Skeletal muscle tissue (tissue), 4 donors: Measurements from ENCODE around the gene OR52K2. TPM values are rescaled to one million over a fixed set of nuclear protein-coding genes. Genes with fewer than 3 reads are reported as not detected.
"Not testable (repeated sequence)": the region's sequence is repeated elsewhere in the genome, so short reads cannot be mapped to it uniquely, and the experiment has no call there.

Experiments
- H3K27ac ChIP-seq: one replicate; pipeline ENCODE4 v1.7.0; 2013; ENCODE audit warnings: mild to moderate bottlenecking, low read depth, low read length, inconsistent platforms
- H3K27me3 ChIP-seq, 3 donors: one replicate each; pipeline ENCODE4 v1.7.0; 2013; ENCODE audit warnings: low read length in 3 of 3; ENCODE audit not compliant: control insufficient read depth in 3 of 3, insufficient read depth in 3 of 3
- H3K36me3 ChIP-seq, 3 donors: one replicate each; pipeline ENCODE4 v1.7.0; 2013; ENCODE audit warnings: low read length in 3 of 3; ENCODE audit not compliant: control insufficient read depth in 3 of 3, insufficient read depth in 3 of 3
- H3K4me1 ChIP-seq, 3 donors: one replicate each; pipeline ENCODE4 v1.7.0; 2013; ENCODE audit warnings: low read length in 3 of 3, mild to moderate bottlenecking in 3 of 3; ENCODE audit not compliant: control insufficient read depth in 3 of 3, insufficient read depth in 3 of 3
- H3K4me3 ChIP-seq, 3 donors: one replicate each; pipeline ENCODE4 v1.7.0; 2013; ENCODE audit warnings: low read length in 3 of 3
- H3K9ac ChIP-seq, 3 donors: one replicate each; pipeline ENCODE4 v1.7.0; 2013; ENCODE audit warnings: low read length in 3 of 3, mild to moderate bottlenecking in 3 of 3, moderate library complexity in 2 of 3, low read depth in 1 of 3
- H3K9me3 ChIP-seq, 3 donors: one replicate each; pipeline ENCODE4 v1.7.0; 2013; ENCODE audit warnings: low read length in 3 of 3; ENCODE audit not compliant: control insufficient read depth in 3 of 3
- total RNA-seq: library from RNA; depleted of rRNA; stranded (reverse); fragments of >200 nt; gene quantifications from one replicate; pipeline ENCODE4 v1.2.3, GENCODE V29; 2014
- donor health status: Osteomylitis.

OR52K2 gene
- not detected for total RNA-seq

DNA sequence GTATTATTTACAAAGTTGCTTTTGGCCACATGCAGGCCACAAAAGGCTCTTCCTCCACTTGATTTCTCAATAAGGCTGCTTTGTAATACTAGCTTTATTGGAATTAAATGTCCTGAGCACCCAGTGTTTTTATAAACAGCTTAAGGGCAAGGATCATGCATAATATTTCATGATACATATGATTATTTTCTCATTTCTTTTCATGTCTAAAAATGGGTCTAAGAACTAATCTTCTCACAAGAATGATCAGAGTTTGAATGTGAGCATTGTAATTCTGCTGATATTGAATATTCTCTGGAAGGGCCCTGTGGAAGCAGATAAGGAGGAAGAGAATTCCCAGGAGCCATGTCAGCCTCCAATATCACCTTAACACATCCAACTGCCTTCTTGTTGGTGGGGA lies at the start of gene OR52K2:
Gene OR52K2 (plus strand): TSS at position 301 of the 400 bp plus-strand sequence. CDS start 45 bp downstream, at position 346.
- Histone ChIP-seq H3K9me3 (no peaks in the 10 kb centered on the region), H3K4me3 (no peak within 1 kb of the TSS), H3K36me3 (no peaks in the 10 kb centered on the region), H3K27ac (no peak within 1 kb of the TSS), H3K9ac (no peak within 1 kb of the TSS), H3K4me1 (no peaks in the 10 kb centered on the region), H3K27me3 (no peaks in the 10 kb centered on the region)

DNA sequence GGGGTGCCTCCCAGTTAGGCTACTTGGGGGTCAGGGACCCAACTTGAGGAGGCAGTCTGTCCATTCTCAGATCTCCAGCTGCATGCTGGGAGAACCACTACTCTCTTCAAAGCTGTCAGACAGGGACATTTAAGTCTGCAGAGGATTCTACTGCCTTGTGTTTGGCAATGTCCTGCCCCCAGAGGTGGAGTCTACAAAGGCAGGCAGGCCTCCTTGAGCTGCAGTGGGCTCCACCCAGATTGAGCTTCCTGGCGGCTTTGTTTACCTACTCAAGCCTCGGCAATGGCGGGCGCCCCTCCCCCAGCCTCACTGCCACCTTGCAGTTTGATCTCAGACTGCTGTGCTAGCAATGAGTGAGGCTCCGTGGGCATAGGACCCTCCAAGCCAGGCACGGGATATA lies 42.9 kb upstream of the OR52K2 start:
- not testable (repeated sequence) for H3K36me3 ChIP-seq, H3K4me3 ChIP-seq, H3K9ac ChIP-seq, H3K27me3 ChIP-seq, H3K9me3 ChIP-seq, H3K4me1 ChIP-seq, H3K27ac ChIP-seq

DNA sequence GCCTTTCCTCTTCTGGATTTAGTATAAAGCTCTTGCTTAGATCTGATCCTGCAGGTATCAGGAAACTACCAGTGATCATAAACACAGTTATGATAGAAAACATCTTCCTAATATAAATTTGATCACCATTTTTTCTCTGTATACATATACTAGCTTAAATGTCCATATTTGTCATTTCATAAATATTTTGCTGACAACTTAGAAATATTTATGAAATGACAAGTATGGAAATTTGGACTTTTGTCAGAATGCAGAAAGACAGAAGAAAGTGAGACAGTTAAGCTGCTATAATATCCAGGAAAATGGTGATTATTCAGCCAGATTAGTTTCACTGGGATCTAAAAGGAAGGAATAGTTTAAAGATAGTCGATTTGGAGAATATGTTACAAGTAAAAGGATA lies 32.8 kb upstream of the OR52K2 start:
- no peak overlapping the region for H3K27ac ChIP-seq
- H3K27me3 ChIP-seq: no peaks in the 10 kb centered on the region
- no peaks in the 10 kb centered on the region for H3K9me3 ChIP-seq
- H3K4me1 ChIP-seq: no peaks in the 10 kb centered on the region
- no peak overlapping the region for H3K9ac ChIP-seq
- H3K4me3 ChIP-seq: no peak overlapping the region
- no peaks in the 10 kb centered on the region for H3K36me3 ChIP-seq

DNA sequence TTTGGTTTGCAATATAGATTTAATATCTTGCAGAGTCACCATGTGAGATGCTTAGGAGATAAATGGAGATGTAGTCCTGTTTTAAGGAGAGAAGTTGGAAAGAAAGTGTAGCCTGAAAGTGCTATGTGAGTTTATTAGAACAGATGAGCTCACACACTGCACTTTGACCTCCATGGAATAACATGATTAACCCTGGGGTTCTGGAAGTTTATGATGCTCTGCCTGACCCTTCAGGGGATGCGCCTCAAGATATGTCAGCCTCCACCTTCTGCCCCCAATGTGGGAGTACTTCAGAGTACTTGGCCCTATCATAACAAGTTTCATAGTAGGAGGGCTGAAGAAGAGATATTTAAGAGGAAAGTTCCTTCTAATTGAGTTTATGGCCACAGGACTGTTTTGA lies 32.3 kb upstream of the OR52K2 start:
- Histone ChIP-seq H3K36me3 (no peaks in the 10 kb centered on the region), H3K9ac (no peak overlapping the region), H3K4me3 (no peak overlapping the region), H3K4me1 (no peaks in the 10 kb centered on the region), H3K9me3 (no peaks in the 10 kb centered on the region), H3K27ac (no peak overlapping the region), H3K27me3 (no peaks in the 10 kb centered on the region)

DNA sequence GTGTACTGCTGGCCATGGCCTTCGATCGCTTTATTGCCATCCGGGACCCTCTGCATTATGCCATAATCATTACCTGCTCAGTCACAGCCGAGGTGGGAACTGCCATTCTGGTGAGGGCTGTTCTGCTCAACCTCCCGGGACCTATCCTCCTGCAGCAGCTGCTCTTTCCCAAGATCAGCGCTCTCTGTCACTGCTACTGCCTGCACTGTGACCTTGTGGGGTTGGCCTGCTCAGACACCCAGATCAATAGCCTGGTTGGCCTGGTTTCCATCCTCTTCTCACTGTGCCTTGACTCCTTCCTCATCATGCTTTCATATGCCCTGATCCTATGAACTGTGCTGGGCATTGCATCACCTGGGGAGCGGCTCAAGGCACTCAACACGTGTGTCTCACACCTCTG lies 30.7 kb upstream of the OR52K2 start:
- Histone ChIP-seq H3K9ac (no peak overlapping the region), H3K4me1 (no peaks in the 10 kb centered on the region), H3K27me3 (no peaks in the 10 kb centered on the region), H3K4me3 (no peak overlapping the region), H3K36me3 (no peaks in the 10 kb centered on the region), H3K27ac (no peak overlapping the region), H3K9me3 (no peaks in the 10 kb centered on the region)

DNA sequence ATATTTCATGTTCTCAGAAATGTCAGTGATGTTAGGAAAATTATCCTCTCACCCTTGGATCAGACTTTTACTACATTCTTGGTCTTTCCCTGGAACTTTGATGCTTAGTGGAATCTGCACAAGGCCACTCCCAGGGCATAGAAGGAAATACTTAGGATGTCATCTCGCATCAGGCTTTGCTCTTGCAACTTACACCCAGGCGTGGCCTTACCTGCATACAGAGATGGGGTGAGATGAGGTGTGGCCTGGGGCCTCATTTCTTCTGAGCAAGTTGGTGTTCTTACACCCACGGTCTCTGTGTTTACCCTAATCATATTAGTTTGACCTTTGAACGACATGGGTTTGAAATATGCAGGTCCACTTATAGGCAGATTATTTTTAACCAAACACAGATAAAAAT lies 19.0 kb upstream of the OR52K2 start:
- Histone ChIP-seq H3K9ac (no peak overlapping the region), H3K36me3 (no peaks in the 10 kb centered on the region), H3K9me3 (no peaks in the 10 kb centered on the region), H3K4me1 (no peaks in the 10 kb centered on the region), H3K27ac (no peak overlapping the region), H3K4me3 (no peak overlapping the region), H3K27me3 (peaks cover 0 to 2% (median 0%) of the 10 kb centered on the region in 3 donors)

DNA sequence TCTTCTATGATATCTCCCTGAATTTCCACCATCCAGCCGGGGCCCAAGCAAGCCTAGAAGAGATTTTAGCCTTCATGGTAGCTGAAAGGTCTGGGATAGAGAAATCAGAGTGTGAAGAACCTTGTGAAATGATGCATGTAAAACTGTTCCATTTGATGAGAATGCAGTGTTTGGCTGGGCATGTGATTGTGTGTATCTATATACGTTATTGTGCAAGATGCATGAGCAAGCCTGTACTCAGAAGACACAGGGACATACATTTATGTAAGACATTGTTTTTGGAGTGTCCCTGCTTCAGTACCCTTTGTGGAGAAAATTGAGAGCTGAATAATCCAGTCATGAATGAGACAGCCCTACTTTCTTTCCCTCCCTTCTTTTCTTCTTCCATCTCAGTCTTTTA lies 15.2 kb upstream of the OR52K2 start:
- Histone ChIP-seq H3K36me3 (no peaks in the 10 kb centered on the region), H3K27me3 (peaks cover 0 to 2% (median 0%) of the 10 kb centered on the region in 3 donors), H3K4me3 (no peak overlapping the region), H3K9ac (no peak overlapping the region), H3K4me1 (no peaks in the 10 kb centered on the region), H3K27ac (no peak overlapping the region), H3K9me3 (peaks cover 0 to 1% (median 0%) of the 10 kb centered on the region in 3 donors)

DNA sequence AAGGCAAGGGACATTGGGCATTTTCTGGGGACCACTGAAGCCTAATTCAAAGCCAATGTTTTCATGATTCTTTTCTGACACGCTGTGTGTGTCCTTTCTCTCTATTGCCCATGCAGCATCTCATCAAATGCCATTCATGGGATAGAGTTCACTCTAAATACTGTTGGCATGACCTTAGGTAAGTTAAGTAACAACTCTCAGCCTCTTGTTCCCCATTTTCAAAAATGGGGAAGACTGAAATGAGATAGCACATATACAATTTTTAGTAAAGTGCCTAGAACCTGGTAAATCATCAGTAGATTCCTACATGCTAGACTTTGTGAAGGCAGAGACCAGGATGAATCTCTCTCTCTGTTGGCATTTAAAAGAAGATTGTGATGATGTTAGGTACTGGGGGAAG lies 12.7 kb upstream of the OR52K2 start:
- no peak overlapping the region for H3K27ac ChIP-seq
- peaks cover 0 to 2% (median 0%) of the 10 kb centered on the region in 3 donors for H3K27me3 ChIP-seq
- H3K9ac ChIP-seq: no peak overlapping the region
- no peak overlapping the region for H3K4me3 ChIP-seq
- H3K9me3 ChIP-seq: peaks cover 0 to 1% (median 0%) of the 10 kb centered on the region in 3 donors
- no peaks in the 10 kb centered on the region for H3K36me3 ChIP-seq
- H3K4me1 ChIP-seq: no peaks in the 10 kb centered on the region

DNA sequence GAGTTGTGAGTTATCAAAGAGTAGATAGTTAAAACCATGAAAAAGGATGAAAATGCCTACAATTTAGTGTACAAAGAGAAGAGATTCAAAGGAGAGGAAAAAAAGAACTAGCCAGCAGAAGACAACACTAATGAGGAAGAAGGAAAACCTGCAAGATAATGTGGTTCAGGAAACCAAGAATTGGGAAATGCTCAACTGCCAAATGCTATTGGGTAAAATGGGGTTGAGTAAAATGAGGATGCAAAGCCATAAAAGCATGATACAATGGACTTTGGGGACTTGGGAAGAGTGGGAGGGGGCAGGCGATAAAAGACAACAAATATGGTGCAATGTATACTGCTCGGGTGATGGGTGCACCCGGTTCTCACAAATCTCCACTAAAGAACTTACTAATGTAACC lies 7.6 kb upstream of the OR52K2 start:
- no peaks in the 10 kb centered on the region for H3K36me3 ChIP-seq
- H3K9ac ChIP-seq: no peak overlapping the region
- H3K27ac ChIP-seq: no peak overlapping the region
- H3K9me3 ChIP-seq: peaks cover 0 to 1% (median 0%) of the 10 kb centered on the region in 3 donors
- H3K4me3 ChIP-seq: no peak overlapping the region
- no peaks in the 10 kb centered on the region for H3K27me3 ChIP-seq
- H3K4me1 ChIP-seq: no peaks in the 10 kb centered on the region

DNA sequence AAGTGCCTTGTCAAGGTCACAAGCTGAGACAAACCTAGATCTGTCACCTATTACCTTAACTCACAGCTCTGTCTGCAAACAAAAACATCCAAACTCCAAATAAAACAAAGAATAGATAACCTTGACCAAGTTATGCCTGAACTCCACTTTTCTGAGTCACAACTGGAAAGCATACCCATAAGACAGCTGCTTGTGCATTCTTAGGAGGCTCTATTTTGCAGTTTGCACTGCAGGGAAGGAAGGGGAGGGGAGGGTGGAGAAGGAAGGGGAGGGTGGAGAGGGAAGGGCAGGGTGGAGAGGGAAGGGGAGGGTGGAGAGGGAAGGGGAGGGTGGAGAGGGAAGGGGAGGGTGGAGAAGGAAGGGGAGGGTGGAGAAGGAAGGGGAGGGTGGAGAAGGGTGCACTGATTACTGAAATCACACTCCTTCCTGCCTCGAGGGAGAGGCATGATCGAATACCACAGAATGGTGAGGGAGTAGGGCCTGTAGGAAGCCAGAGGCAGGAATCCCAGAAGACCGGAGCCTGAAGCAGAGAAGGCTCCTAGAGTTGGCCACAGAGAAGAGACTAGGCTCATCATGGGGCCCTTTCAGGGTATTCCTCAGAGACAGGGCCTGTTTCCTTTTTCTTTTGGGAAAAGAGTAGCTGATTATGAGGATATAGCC lies 5.7 kb upstream of the OR52K2 start:
- Histone ChIP-seq H3K4me3 (no peak overlapping the region), H3K27ac (no peak overlapping the region), H3K9ac (no peak overlapping the region), H3K36me3 (no peaks in the 10 kb centered on the region), H3K9me3 (peaks cover 0 to 1% (median 0%) of the 10 kb centered on the region in 3 donors), H3K27me3 (no peaks in the 10 kb centered on the region), H3K4me1 (no peaks in the 10 kb centered on the region)
